NCI-H82 (cell line): ENCODE results near the gene LBR.
A peak's percentile ranks its signal among the peaks of the same experiment; 100 is the strongest.

Experiments
- DNase-seq: peaks from one replicate; lab custom pipeline; 2025; lab: John Stamatoyannopoulos, UW

The LBR gene

DNA sequence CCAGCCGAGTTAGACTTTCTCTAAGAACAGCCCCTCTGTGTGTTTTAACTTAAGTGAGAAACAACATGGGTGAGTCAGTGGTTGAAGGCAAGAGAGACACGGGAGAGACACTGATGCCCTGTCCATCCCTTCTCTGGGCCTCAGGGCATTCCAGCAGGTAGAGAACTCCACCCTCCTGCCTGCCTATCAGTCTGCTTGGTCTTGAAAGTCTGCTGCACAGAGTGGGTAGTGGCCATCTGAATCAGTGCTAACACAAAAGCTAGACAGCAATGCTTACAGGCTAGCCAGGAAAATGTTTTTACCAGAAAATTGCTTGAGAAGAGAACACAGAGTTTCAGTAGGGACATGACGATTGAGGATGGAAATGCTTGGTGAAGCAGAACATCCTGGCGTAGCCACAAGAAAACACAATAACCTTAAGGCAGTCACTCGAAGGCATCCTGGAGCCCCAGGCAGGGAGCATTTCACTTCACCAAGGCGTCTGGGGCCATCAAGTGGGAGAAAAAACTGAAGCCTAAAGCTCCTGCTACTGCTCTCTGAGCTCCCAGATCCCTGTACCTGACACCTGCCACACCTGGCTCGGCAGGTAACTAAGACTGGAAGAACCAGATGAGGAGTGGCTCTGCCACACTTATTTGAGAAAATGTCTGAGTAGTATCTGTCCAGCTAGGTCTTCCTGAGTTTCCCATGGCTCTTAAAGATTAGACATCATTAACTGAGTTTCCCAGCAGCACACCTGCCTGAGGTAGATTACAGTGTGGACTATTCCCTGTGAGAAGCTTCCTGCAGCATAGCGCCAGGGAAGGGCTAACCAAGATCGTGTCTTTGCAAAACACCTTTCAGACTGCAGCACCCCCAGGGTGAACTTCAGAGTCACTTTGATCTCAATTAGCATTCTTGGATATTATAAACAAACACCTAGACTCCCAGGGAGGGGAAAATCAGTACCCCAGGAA lies 18.1 kb upstream of the LBR start:
- DNase-seq: no peak

- DNase-seq: no peak
Observed at GRCh38 chr1:225442123-225442505, 14.3 kb upstream of the LBR start.

DNA sequence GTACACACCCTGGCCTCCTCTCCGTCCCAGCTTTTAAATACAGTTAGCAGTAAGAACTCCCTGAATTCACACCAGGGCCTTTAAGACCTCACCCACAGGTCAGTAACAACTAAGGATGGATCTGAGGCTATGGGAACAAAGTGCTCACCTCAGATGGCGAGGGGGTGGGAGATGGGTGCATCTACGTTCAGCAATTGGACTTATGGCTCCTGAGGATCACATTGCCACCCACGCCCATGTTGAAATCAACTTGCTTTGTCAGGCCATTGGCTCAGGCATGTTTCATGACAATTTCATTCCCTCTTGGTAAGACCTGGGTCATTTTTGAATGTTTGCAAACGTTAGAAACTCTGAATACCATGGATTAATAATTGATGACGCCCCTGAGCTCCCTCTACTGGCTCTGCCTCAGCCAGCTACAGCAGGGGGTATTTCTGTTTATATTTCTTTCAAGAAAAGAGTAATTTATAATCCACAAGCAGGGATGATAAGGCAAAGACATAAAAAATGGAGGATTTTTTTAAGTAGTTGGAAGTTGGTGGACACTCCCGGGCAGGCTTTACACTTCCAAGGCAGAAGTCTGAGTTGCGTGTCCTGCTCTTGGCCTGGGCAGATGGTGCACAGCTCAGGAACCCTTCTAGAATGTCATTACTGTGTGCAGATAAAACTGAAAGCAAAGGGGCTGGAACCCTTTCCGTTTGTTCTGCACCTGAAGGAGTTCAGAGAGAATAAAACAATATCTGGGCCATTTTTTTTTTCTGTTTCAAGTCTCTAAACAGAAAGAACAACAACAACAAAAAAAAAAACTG lies 13.7 kb upstream of the LBR start:
- DNase-seq: no peak

DNA sequence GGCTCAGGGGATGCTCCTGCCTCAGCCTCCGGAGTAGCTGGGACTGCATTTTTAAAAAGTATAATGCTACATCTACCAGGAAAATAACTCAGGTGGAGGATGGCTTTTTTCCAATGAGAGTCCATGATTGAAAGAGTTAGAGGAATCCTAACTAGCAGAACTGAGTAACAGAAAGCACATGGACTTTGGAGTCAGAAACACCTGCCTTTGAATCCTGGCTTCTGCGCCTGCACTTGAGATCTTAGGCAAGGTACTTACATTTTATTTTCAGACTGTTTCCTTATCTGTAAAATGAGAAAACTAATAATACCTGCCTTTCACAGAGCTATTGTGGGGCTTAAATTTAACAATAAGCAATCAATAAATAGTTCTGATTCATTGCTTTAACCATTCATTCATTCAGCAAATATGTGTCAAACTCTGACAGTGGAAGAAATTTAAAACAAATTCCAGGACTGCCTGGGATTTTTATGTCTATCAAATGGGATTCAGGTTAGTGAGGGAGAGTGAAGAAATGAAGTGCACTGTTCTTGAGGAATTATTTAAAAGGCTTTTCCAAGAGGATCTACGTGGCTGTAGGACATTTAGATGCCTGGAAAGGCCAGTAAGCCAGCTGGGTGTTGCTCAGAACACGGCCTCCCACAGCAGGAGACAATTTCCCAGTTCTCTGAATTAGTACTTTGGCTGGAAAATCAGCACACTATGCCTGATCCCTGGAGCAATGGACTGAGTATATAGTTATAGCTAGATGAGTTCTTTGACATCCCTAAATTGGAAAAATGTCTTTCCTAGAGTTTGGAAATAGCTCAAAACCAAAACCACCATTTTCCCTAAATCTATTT lies 12.8 kb upstream of the LBR start:
- no peak for DNase-seq

- DNase-seq: peak; percentile 55
Observed at GRCh38 chr1:225437710-225438437, 10.0 kb upstream of the LBR start.

DNA sequence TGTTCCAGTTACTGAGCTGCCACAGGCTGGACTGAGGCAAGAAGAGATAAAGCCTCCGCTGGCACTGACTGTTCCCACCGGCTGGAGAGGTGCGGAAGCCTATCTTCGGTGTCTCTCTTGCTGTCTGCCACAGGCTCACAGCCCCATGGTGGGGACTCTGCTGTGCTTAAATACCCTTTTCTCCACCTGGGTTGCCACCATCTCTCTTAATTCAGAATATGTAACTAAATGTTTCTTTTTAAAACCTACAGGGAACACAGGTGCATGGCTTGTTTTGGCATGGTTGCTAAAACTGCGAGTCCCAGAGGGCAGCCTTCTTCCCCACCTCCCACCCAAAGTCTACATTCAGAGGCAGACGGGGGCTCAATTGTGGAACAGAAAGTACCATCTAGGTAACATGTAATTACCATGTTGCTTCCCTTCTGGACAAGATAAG lies 8.1 kb upstream of the LBR start:
- no peak for DNase-seq

DNA sequence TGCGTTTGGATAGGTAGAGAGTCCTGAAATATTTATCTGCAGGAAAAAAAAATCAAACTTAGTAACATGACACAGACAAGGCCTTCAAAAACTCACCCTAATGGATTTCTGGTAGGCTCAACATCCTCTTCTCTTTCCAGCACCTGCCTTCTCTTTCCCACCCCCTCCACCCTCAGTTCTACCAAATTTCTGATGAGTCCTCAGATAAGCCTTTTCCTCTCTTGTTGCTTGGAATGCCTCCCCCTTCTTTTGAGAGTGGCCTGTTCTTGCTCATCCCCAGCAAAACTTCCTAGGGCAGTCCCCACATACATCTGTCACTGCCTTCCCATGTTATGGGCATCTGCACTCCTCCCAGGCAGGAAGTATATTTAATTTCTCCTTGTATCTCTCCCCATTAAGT lies 7.6 kb upstream of the LBR start:
- no peak for DNase-seq

GRCh38 chr1:225435076-225435475 lies 7.2 kb upstream of the LBR start:
- DNase-seq: no peak

DNA sequence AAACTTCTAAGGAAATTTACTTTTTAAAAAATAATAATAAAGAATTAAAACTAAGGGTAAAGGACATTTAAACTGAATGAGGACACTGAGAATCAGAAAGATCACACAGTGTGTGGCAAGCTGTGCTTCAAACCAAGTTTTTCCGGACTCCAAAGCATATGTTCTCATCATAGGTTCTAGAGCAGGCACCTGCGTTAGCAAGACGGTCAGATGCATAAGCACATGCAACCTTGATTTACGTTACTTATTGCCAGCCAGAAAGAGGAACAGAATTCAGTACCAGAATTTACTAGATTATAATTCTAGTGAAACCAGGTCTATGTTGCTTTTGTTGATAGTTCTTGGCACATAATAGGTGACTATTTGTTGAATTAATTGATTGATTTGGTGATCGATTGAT lies 6.2 kb upstream of the LBR start:
- no peak for DNase-seq

GRCh38 chr1:225431081-225431863 lies 3.4 kb upstream of the LBR start:
- DNase-seq: no peak

- no peak for DNase-seq
Observed at GRCh38 chr1:225430301-225430700, 2.5 kb upstream of the LBR start.

DNA sequence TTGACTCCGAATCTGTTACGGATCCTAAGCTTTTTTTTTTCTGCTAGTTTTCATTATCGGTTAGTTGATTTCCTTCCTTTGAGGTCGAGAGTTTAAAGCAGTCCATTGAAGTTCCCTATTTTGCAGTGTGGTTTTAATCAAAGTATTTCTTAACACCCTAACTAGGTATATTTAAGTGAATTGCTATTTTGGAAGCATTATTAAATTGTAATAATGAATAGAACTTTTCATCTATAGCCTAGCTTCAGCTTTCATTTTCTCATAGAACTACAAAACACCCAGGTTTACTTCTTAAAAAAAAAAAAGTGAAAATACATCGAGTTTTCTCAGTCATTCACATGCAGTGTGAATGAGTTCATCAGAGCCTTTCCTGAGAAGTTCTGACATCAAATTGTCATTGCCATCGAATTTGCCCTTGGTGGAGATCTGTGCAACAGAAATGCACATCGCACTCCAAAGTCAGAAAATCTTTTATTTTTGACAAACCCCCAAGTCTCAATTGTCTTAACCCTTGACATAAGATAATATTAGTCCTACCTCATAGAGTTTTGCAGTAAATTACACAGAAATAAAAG lies 1.1 kb upstream of the LBR start:
- peak; percentile 16 for DNase-seq

GRCh38 chr1:225428068-225428880 lies 436 bp upstream of the LBR start:
- peak; percentile 99 for DNase-seq

DNA sequence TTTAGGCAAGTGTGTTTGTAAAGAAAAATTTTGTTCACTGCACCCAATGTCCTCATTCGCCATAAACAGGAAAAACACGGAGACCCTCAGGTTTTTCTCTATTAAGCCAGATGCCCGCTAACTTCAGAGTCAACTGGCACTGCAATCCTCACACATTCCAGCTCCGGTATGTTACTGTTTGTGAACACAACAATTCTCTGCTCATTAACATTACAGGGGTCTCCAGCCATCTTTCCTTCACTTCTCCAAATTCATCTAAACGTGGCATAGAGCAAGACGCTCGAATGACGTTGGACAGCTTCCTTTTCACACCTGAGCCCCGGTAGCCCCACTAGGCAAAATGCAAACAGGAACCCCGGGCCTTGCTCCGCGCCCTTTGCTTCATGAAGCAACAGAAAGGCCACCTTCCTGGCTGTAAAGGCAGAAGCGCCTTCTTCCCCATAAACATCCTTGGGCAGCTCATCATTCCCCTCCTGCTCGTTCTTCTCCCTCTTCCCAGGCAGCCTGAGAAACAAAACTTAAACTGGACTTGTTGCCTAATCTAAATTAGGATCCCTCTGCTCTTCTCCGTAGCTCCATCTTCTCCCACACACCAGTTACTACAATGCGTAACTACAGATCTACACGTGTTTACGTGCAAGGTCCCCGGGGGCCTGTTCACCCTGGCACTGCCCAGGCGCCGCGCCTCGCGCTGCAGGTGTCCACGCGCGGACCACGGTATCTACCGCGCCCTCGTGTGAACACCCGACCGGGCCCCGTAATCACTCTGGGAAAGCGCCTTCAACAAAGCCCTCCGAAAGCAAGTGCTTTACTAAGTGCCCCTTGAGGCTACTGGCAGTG lies 1.2 kb downstream of the LBR start:
- peak; percentile 66 for DNase-seq

DNA sequence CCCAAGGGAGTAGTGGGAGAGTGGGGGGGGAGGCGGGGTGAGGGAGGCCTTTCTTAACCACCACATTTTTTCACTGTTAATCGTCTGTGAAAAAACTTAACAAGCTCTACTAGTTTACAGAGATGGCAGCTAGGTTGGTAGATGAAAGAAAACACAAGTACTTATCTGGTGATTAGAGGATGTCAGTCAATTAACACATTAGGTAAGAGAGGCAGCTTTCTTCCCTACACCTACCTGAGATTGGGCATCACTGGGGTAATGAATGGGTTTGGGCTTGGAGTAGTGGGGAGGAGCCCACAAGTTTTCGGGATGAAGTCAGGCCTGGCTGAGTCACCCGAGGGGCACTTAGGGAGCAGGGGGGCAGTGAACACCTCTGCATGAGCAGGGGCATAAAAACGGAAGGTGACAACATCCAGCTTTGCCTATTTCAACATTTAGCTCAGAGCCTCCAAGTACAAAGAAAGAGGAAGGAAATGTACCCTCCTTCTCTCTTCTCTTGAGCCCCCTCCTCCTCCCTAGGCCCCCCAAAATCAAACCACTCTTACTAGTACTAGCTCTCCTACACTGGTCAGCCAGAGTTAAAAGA lies 2.5 kb downstream of the LBR start:
- peak; percentile 38 for DNase-seq

DNA sequence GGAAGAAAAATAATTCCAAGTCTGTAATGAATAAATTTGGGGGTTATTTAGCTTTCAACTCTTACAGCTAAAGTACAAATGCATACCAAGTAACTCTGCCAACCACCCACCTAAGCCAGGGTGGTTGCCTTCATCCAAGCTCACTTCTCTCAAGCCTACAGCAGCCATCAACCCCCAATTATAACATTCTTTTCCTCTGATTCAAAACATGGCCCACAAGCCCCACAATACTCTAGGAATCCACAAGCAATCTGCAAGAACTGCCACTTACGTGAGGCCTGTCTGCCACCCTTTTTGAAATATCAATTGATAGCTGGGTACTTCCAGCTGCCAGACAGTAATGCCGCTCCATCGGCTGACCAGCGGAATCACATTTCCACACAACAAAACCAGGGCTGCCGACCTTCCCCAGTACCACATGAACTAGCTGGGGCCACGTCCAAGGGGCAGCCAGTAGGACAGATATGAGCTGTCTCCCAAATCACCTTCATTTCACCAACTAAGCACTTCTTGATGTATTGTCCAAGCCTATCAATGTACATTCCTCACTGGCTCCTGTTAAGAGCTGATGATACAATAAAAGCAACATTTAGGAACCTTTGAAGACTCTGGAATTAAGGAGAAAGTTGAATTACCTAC lies 3.2 kb downstream of the LBR start:
- no peak for DNase-seq

DNA sequence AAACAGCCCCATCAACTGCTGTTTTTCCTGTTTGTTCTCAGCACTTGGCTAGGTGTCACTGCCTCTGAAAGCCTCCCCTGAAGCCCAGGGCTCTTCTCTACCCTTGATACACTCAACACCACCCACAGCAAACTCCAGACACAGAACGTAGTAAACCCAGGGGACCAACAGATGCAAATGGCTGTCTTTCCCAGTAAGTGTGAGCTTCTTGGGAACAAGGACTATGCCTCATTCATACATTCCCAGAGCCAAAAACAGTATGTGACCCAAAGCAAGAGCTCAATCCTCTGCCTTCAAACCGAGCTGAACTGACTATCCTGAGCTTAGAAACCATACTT lies 4.4 kb downstream of the LBR start:
- no peak for DNase-seq
